ENCODE results near the gene DYNC1H1. TPM values are rescaled to one million over a fixed set of nuclear protein-coding genes. Genes with fewer than 3 reads are reported as not detected.
"Not testable (repeated sequence)": the region's sequence is repeated elsewhere in the genome, so short reads cannot be mapped to it uniquely, and the experiment has no call there.

The DYNC1H1 gene
- total RNA-seq, 2 experiments from 2014 or later: 291 to 301 TPM

DNA sequence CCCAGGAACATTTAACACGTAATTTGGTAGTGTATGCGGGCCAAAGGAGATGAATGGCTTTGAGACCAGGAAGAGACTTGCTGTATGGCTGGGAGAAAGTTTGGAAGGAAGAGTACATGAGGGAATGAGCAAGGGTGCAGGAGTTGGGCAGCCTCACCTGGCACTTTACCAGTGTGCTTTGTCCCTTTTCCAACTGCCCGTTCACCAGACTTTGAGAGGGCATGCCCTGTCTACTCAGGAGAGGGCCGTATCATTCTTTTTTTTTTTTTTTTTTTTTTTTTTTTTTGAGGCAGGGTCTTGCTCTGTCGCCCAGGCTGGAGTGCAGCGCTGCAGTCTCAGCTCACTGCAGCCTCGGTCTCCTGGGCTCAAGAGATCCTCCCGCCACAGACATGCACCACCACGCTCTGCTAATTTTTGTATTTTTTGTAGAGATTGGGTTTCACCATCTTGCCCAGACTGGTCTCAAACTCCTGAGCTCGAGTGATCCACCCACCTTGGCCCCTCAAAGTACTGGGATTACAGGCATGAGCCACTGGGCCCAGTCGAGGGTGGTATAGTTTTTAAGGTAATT lies 6.5 kb downstream of the DYNC1H1 start:
- POLR2A ChIA-PET: no interaction called here
- H3K4me3 Mint-ChIP-seq: no peak overlapping the region
- peaks cover 46% of the 10 kb centered on the region for H3K4me1 Mint-ChIP-seq (ENCODE audit: low read depth)
- peaks cover 21% of the 10 kb centered on the region for H3K36me3 Mint-ChIP-seq (ENCODE audit: low read depth)
- CTCF ChIA-PET: interaction anchor here (1.6 to 2.7 kb wide), 2 partner anchors 10 to 263 kb away, joined by 4 to 9 read pairs; no protein-coding TSS in a partner anchor
- H3K9me3 Mint-ChIP-seq: no peaks in the 10 kb centered on the region
- intact Hi-C loops (cut with micrococcal nuclease): no loop called here
- H3K27ac Mint-ChIP-seq: no peak overlapping the region
- no peaks in the 10 kb centered on the region for H3K27me3 Mint-ChIP-seq
- DNase-seq (no peak), ATAC-seq (no peak)
- TF ChIP-seq, protein P1, sequence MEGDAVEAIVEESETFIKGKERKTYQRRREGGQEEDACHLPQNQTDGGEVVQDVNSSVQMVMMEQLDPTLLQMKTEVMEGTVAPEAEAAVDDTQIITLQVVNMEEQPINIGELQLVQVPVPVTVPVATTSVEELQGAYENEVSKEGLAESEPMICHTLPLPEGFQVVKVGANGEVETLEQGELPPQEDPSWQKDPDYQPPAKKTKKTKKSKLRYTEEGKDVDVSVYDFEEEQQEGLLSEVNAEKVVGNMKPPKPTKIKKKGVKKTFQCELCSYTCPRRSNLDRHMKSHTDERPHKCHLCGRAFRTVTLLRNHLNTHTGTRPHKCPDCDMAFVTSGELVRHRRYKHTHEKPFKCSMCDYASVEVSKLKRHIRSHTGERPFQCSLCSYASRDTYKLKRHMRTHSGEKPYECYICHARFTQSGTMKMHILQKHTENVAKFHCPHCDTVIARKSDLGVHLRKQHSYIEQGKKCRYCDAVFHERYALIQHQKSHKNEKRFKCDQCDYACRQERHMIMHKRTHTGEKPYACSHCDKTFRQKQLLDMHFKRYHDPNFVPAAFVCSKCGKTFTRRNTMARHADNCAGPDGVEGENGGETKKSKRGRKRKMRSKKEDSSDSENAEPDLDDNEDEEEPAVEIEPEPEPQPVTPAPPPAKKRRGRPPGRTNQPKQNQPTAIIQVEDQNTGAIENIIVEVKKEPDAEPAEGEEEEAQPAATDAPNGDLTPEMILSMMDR (IDR thresholded peaks at IDR 0.05): no peak

DNA sequence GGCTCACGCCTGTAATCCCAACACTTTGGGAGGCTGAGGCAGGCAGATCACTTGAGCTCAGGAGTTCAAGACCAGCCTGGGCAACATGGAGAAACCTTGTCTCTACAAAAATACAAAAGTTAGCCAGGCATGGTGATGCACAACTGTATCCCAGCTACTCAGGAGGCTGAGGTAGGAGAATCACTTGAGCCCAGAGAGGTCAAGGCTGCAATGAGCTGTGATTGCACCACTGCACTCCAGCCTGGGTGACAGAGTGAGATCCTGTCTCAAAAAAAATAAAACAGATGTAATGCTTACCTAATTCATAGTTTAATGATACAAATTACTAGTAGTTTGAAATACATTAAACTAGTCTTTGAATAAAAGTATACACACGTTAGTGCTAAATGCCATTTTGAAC lies 7.1 kb downstream of the DYNC1H1 start:
- POLR2A ChIA-PET: interaction anchor here (0.6 kb wide), 1 partner anchor 18 kb away, joined by 9 read pairs; no protein-coding TSS in a partner anchor

DNA sequence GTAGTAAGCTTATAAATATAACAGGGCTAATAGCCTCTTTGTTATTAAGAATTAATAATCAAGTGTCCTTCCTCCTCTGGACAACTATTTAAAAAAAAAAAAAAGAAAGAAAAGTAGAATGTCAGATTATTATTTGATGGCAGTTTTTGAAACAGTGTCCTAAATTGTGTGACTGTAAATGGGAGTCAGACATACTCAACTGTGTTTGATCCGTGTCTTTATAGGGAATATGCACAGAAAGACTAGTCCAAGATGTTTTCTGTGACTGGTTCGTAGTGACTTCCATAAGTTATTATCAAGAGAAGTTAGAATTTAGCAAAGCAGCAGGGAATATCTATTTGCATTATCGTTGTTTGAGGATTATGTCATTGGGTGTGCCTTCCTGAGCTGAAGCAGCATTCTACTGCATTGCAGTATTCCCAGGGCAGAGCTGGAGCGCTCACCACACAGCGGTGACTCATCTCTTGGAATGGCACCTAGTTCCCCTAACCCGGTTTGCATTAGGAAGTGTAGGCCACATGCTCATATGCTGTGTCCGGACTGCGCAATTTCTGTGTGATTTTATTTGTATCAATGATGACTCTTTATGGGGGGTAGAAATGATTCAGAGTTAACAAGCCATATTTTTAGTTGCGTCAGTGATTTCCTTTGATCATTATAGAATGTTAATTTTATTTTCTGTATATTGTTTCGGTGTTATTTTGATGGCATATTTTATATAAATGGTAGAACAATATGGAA lies 7.9 kb downstream of the DYNC1H1 start:
- ChIA-PET CTCF (interaction anchor here (0.7 to 2.7 kb wide), 4 partner anchors 11 to 265 kb away, joined by 3 to 9 read pairs (median 4); no protein-coding TSS in a partner anchor), POLR2A (no interaction called here)
- TF ChIP-seq, protein P1 (IDR thresholded peaks at IDR 0.05): no peak
- Mint-ChIP-seq H3K27me3 (no peaks in the 10 kb centered on the region), H3K4me1 (ENCODE audit: low read depth) (peaks cover 38% of the 10 kb centered on the region), H3K4me3 (no peak overlapping the region), H3K27ac (no peak overlapping the region), H3K36me3 (ENCODE audit: low read depth) (peaks cover 22% of the 10 kb centered on the region), H3K9me3 (no peaks in the 10 kb centered on the region)
- ATAC-seq (no peak), DNase-seq (no peak)
- intact Hi-C loops (cut with micrococcal nuclease): no loop called here

More for the DNA sequence above, 7.1 kb downstream of the DYNC1H1 start:
- H3K9me3 Mint-ChIP-seq; ATAC-seq; H3K4me3 Mint-ChIP-seq; H3K27ac Mint-ChIP-seq; intact Hi-C loops (cut with micrococcal nuclease); DNase-seq; H3K27me3 Mint-ChIP-seq: not testable (repeated sequence)
- CTCF ChIA-PET: interaction anchor here (0.7 to 2.7 kb wide), 3 partner anchors 10 to 264 kb away, joined by 3 to 9 read pairs (median 4); no protein-coding TSS in a partner anchor
- Mint-ChIP-seq H3K36me3 (ENCODE audit: low read depth) (peaks cover 20% of the 10 kb centered on the region), H3K4me1 (ENCODE audit: low read depth) (peaks cover 44% of the 10 kb centered on the region)

DNA sequence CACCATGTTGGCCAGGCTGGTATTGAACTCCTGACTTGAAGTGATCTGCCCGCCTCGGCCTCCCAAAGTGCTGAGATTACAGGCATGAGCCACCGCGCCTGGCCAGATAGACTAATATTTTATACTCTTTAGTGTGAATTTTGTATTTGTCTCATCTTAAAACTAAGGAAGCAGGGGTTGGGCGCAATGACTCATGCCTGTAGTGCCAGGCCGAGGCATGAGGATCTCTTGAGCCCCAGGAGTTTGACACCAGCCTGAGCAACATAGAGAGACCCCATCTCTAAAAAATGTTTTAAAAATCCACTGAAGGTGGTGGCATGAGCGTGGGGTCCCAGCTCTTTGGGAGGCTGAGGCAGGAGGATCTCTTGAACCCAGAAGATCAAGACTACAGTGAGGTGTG lies 9.0 kb downstream of the DYNC1H1 start:
- no peak overlapping the region for H3K4me3 Mint-ChIP-seq
- TF ChIP-seq, protein P1 (IDR thresholded peaks at IDR 0.05): no peak
- CTCF ChIA-PET: interaction anchor here (0.7 to 2.7 kb wide), 2 partner anchors 12 to 278 kb away, joined by 3 to 9 read pairs; no protein-coding TSS in a partner anchor
- POLR2A ChIA-PET: interaction anchor here (0.7 to 1.1 kb wide), 3 partner anchors 25 to 243 kb away, joined by 3 read pairs; no protein-coding TSS in a partner anchor
- intact Hi-C loops (cut with micrococcal nuclease): no loop called here
- ATAC-seq: no peak
- no peaks in the 10 kb centered on the region for H3K27me3 Mint-ChIP-seq
- peaks cover 32% of the 10 kb centered on the region for H3K4me1 Mint-ChIP-seq (ENCODE audit: low read depth)
- H3K9me3 Mint-ChIP-seq: no peaks in the 10 kb centered on the region
- DNase-seq: no peak
- peaks cover 19% of the 10 kb centered on the region for H3K36me3 Mint-ChIP-seq (ENCODE audit: low read depth)
- H3K27ac Mint-ChIP-seq: peak overlapping the region; percentile 25

DNA sequence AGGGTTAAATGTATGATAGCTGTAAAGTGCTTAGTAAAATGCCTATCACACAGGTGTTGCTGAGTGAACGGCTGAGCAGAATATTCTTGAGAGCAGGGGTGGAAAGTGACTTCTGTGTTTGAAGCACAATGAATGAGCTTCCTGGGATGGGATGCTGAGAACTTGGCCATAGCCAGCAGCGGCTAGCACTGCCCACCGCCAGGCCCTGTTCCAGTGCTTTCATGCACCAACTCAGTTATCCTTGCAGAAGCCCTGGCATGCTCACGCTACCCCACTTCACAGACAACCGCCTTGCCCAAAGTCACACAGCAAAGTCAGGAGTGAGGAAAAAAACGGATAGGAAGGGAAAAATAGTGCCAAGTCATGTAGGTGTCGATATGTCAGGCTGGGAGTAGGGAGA lies 10.9 kb downstream of the DYNC1H1 start:
- peaks cover 26% of the 10 kb centered on the region for H3K4me1 Mint-ChIP-seq (ENCODE audit: low read depth)
- H3K27ac Mint-ChIP-seq: no peak overlapping the region
- H3K27me3 Mint-ChIP-seq: no peaks in the 10 kb centered on the region
- no peak overlapping the region for H3K4me3 Mint-ChIP-seq
- TF ChIP-seq, protein P1 (IDR thresholded peaks at IDR 0.05): no peak
- ATAC-seq: no peak
- no peak for DNase-seq
- intact Hi-C loops (cut with micrococcal nuclease): no loop called here
- H3K36me3 Mint-ChIP-seq (ENCODE audit: low read depth): peaks cover 22% of the 10 kb centered on the region
- ChIA-PET CTCF (interaction anchor here (1.1 to 1.3 kb wide), 2 partner anchors 14 to 121 kb away, joined by 4 to 5 read pairs; no protein-coding TSS in a partner anchor), POLR2A (interaction anchor here (0.9 kb wide), 1 partner anchor 22 kb away, joined by 3 read pairs; no protein-coding TSS in a partner anchor)
- H3K9me3 Mint-ChIP-seq: no peaks in the 10 kb centered on the region

All from activated CD8-positive, alpha-beta T cell treated with anti-CD3 and anti-CD28 coated beads for 36 hours (primary cell).